ENCODE data around the gene OMA1.
"Not testable (repeated sequence)": the region's sequence is repeated elsewhere in the genome, so short reads cannot be mapped to it uniquely, and the experiment has no call there.

Gene OMA1

DNA sequence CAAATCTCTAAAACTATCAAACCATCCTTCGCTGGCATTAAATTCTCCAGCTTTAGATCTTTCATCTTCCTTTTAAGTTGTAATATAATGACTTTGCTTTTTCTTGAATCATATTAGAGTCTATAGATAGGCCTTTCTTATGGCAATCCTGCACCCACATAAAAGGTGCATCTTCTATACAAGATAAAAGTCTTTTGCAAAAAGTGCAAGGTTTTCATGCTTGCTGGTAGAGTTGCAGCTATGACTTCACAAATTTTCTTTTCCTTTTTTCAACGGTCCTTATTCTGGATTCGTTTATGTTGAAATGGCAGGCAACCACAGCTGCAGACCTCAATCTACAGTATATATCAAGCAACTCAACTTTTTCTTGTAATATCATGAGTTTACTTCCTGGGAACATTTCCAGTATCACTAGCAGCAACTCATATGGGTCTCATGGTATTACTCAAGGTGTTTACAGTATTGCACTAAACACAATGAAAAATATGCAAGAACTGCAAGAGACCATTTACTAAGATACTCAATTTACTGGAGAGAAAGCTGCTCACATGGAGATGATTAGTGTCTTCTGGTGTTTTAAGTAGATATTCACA is 22.1 kb downstream of the OMA1 start:
- DNase-seq (ENCODE audit: low read depth), result no peak

DNA sequence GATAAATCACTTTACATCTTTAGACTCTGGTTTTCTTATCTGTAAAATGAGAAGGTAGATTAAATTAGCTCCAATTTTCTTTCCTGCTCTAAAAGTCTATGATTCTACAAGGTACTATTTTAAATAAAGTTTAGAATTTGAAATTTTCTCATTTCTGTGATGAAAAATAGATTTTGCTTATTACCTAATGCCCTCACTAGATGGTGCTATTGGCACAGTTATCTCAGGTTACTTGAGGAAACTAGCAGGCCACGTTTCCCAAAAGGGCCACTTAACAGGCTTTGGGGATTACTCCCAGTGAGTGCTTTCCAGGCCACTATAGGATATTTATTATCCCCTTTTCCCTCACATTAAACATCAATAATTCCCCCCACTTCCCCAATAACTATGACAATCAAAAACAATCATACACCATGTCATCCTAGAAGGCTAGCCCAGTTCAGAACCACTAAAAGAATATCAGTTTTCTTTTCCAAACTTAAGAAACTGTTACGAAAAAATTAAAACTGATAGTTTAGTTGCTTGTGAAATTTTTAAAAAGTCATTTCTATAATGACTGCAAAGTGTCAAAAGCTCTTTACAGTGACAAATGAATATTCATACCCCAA is 30.6 kb downstream of the OMA1 start:
- no peak for DNase-seq (ENCODE audit: low read depth)

- no peak for DNase-seq (ENCODE audit: low read depth)
Observed at GRCh38 chr1:58513956-58514355, 32.6 kb downstream of the OMA1 start.

DNA sequence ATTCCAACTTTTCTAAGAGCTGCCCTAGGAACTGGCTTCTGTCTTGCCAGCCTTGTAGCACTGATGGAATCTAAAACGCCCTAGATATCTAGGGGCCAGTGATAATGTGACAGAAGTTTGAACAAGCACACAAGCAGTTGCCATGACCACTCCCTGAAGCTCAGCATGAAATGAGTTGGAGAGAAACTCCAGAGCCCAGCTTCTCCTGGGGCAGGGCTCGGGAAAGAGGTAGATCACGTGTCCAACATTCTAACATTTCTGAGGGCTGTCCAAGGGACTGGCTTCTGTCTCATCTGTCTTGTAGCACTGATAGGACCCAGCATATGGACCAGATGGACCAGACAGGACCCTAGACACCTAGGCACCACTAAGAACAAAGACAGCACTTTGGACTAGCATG is 37.9 kb downstream of the OMA1 start:
- no peak for DNase-seq (ENCODE audit: low read depth)

DNA sequence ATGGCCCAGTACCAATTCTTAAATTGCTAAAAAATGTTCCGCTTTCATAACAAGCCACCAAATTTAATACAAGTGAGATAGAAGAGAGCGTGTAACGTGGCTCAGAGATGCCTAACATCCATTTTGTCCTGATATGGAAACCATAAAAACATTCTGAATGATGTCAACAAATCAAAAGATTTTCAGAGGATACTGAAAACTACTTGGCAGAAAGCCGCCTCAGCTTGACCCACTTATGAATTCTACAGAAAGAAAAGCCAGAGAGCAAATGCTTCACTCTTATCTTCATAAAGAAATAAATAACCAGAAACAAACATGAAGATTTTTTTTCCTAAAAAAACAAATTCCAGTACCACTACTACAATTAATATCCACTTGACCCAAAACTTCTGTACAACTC is 41.2 kb downstream of the OMA1 start:
- DNase-seq (ENCODE audit: low read depth), result no peak

DNA sequence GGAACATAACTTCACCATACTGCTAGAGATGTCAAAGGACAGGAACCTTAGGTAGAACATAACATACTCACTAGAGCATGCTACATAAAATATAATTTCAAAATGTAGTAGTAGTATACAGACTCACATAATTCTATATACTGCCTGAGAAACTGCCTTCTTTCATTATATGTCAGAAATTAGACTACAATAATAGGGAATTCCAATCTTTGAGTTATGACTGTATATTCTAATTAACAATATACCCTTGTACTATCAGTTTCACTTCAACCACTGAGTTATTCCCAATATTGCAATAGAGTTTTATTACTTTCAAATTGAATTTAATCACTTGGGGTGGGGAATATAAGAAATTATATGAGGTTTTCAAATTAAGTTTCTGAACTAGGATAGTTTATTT is 44.0 kb downstream of the OMA1 start:
- no peak for DNase-seq (ENCODE audit: low read depth)

DNA sequence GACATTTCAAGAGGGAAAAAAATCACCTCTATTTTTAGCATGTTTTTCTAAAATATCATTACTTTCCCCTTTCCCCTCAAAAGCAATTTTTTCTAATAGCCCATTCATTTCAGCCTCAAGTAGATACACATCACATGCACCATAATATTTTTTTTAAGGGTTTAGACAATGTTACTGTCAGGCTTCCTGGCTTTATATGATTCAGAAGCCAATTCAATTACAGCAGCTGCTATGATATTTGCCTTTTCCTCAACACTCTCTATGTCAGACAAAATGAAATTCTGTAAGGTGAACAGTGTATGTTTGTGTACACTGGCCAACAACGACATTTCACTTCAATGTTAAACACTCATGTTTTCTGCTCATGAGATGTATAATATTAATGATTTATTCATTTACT is 46.5 kb downstream of the OMA1 start:
- no peak for DNase-seq (ENCODE audit: low read depth)

- DNase-seq (ENCODE audit: low read depth), result no peak
Observed at GRCh38 chr1:58497499-58497898, 49.0 kb downstream of the OMA1 start.

- no peak for DNase-seq (ENCODE audit: low read depth)
Observed at GRCh38 chr1:58496042-58496441, 50.5 kb downstream of the OMA1 start.

- DNase-seq (ENCODE audit: low read depth), result not testable (repeated sequence)
Observed at GRCh38 chr1:58488914-58489313, 57.6 kb downstream of the OMA1 start.

DNA sequence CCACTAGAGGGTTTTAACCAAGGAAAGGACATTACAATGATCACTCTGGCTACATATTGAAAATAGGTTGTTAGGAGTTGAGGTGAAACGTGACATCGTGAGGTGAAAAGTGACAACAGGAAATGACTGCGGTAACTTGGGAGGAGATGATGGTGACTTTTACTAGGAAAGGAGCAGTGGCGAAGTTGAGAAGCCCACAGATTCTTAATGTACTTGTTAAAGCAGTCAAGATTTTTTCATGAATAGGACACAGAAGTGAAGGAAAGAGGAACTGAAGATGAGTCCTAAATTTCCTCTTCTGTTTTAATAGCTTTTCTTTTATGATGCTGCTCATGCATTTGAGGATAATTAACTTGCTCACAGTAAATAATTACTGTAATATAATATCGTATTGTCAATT is 59.5 kb downstream of the OMA1 start:
- no peak for DNase-seq (ENCODE audit: low read depth)

- no peak for DNase-seq (ENCODE audit: low read depth)
Observed at GRCh38 chr1:58481962-58482361, 64.6 kb downstream of the OMA1 start.

DNA sequence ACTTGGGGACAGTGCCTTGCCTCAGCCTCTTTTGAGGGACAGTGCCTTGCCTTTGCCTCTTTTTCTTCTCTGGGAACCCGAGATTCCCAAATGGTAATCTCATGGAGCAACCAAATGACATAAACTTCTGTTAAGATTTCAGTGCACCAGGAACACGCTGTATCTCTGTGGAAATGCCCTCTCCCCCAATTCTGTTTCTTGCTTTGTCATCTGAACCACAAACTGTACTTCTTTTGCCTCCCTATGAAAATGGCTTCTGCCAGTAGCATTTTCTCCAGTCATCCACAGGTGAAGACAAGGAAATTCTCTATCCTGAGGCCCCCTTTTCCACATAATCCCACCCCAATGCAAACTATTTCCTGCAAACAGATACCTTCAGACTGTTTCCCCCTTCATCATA is 66.3 kb downstream of the OMA1 start:
- DNase-seq (ENCODE audit: low read depth), result no peak

DNA sequence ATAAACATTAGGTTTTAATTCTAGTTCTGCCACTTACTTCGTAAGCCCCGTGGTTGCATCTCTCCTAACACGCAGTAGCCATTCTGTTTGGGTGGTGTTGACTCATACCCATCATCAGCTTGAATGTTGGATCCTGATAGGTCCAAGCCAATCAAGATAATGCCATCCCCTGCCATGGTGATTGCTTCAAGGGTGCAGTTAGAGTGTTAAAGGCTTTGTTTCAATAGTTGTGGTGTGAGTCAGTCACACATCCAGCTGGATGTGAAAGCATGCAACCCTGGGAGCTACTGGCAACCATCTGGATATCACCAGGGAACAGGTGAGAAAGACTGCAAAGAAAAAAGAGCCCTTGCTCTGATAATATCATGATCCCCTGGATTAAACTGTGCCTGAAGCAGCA is 69.1 kb downstream of the OMA1 start:
- DNase-seq (ENCODE audit: low read depth), result no peak

DNA sequence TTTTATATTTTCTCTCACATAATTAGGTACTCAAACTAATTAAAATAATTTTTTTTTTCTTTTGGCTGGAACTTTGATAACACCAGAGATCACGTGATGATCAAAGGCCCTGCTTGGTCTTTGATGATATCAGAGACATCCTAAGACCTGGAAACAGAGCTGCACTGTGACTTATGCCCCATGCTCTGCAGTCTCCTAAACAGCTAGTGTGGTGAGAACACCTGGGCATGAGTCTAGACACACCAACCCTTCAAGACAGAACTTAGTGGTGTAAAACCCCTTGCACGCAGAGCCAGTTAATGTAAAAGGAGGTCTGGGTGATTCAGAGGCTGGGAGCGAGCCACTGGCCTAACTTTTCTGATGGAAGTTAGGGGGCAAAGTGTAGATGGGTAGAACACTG is 70.3 kb downstream of the OMA1 start:
- DNase-seq (ENCODE audit: low read depth), result no peak

DNA sequence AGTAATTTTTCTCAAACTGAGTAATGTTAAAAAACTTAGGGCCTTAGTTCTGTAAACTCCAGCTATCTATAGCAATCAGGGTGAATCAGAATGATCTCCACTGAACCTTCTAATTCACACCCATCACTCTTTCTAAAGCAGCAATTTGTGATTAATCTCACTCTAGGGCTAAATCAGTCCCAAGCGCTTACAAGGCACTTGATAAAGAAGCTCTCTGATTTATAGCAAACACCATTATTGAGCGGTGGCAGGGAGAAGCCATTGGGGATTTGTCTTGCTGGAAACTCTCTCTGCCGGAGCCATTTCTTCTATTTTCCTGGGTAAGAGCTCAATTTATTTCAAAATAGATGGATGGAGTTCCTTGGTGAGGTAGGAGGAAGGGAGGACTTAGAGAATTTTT is 77.0 kb downstream of the OMA1 start:
- no peak for DNase-seq (ENCODE audit: low read depth)

GRCh38 chr1:58469016-58469415 is 77.5 kb downstream of the OMA1 start:
- DNase-seq (ENCODE audit: low read depth), result no peak

DNA sequence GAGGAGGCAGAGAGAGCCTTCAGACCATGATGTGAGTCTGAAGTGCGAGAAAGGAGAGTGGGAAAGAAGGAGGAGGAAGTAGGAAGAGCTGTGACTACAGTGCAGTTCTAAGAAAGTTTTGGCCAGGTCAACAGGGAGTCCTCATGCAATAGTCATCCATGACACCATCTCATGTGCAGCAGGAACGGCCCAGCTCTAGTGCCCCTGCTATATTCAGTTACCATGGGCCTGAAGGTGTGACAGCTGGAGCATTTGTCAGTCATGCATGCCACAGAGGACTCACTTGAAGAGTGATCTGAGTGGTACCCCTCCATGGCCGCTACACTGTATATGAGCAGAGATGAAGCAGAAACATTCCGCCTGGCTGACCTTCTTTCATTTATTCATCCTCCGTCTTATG is 77.9 kb downstream of the OMA1 start:
- no peak for DNase-seq (ENCODE audit: low read depth)

GRCh38 chr1:58466630-58467241 is 79.8 kb downstream of the OMA1 start:
- DNase-seq (ENCODE audit: low read depth), result no peak

DNA sequence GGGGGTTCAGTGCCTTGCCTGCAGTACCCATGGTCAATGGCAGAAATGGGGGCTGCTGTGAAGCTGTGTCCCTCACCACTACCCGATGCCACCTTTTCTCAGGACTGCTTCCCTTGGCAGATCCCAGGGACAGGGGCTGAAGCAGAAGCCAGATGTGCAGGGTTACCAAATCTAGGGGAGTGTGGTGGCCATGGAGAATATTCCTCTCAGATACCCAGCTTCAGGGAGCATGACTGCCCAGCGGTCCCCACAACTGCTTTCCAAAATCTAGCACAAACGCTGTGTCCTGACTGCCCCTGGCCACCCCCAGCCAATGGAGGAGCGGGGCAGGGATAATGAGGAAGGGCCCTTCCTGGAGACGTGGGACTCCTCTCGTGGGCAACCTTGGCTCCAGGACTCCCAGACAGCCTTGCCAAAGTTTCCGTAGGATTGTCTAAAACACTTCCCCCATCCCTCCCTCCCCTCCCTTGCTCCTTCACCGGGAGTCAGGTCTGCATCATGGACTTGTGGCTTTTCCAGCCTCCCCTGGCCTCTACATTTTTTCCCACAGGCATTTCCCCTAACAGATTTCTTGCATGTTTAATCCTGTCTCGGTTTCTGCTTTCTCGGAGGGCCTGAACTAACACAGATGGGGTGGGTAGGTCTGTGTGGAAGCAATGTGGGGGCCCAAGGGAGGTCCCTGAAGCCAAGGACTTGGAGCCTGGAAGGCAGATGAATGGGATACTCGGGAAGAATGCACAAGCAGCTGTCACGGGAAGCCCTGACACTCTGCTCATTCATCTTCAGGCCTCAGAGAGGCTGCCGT is 80.5 kb downstream of the OMA1 start:
- no peak for DNase-seq (ENCODE audit: low read depth)

- no peak for DNase-seq (ENCODE audit: low read depth)
Observed at GRCh38 chr1:58465176-58465575, 81.3 kb downstream of the OMA1 start.

- no peak for DNase-seq (ENCODE audit: low read depth)
Observed at GRCh38 chr1:58460469-58460868, 86.1 kb downstream of the OMA1 start.

- DNase-seq (ENCODE audit: low read depth), result no peak
Observed at GRCh38 chr1:58459911-58460310, 86.6 kb downstream of the OMA1 start.

All from stimulated activated CD8-positive, alpha-beta memory T cell treated with anti-CD3 and anti-CD28 coated beads, Interleukin-15, amount 100 ng/mL, for 24 hours (primary cell).